GM18508 (cell line): ENCODE measurements around the gene POTEC.
"Not testable (repeated sequence)": the region's sequence is repeated elsewhere in the genome, so short reads cannot be mapped to it uniquely, and the experiment has no call there.

ENCODE experiments used
- ATAC-seq: cut with Tn5 transposase; IDR thresholded peaks from one replicate; pipeline ENCODE4 v1.9.1; 2021; ENCODE audit warnings: moderate number of reproducible peaks; ENCODE audit not compliant: insufficient read depth, unreplicated experiment

POTEC gene

GRCh38 chr18:14543446-14543964 is at the start of gene POTEC:
Gene POTEC, minus strand, starts transcription at chr18:14543600. Its CDS starts 454 bp downstream, at chr18:14543146.
- ATAC-seq, result not testable (repeated sequence)

GRCh38 chr18:14577971-14578370 is 34.6 kb upstream of the POTEC start:
- no peak for ATAC-seq

- ATAC-seq, result not testable (repeated sequence)
Observed at GRCh38 chr18:14559502-14559901, 16.1 kb upstream of the POTEC start.

- not testable (repeated sequence) for ATAC-seq
Observed at GRCh38 chr18:14531659-14532058, 11.7 kb downstream of the POTEC start.

GRCh38 chr18:14510707-14511106 is 32.7 kb downstream of the POTEC start:
- not testable (repeated sequence) for ATAC-seq

- ATAC-seq, result not testable (repeated sequence)
Observed at GRCh38 chr18:14503691-14504090, 39.7 kb downstream of the POTEC start.

GRCh38 chr18:14501894-14502293 is 41.5 kb downstream of the POTEC start:
- not testable (repeated sequence) for ATAC-seq

GRCh38 chr18:14489256-14490014 is 54.0 kb downstream of the POTEC start:
- not testable (repeated sequence) for ATAC-seq

GRCh38 chr18:14488789-14489188 is 54.6 kb downstream of the POTEC start:
- not testable (repeated sequence) for ATAC-seq

GRCh38 chr18:14486926-14487580 is 56.3 kb downstream of the POTEC start:
- ATAC-seq, result not testable (repeated sequence)

- ATAC-seq, result not testable (repeated sequence)
Observed at GRCh38 chr18:14479076-14479475, 64.3 kb downstream of the POTEC start.

- ATAC-seq, result not testable (repeated sequence)
Observed at GRCh38 chr18:14475520-14475919, 67.9 kb downstream of the POTEC start.

GRCh38 chr18:14474752-14475151 is 68.6 kb downstream of the POTEC start:
- ATAC-seq, result not testable (repeated sequence)

GRCh38 chr18:14474007-14474720 is 69.2 kb downstream of the POTEC start:
- ATAC-seq, result not testable (repeated sequence)

GRCh38 chr18:14473250-14474006 is 70.0 kb downstream of the POTEC start:
- ATAC-seq, result not testable (repeated sequence)

- not testable (repeated sequence) for ATAC-seq
Observed at GRCh38 chr18:14471286-14471685, 72.1 kb downstream of the POTEC start.

- not testable (repeated sequence) for ATAC-seq
Observed at GRCh38 chr18:14470446-14470845, 73.0 kb downstream of the POTEC start.

- not testable (repeated sequence) for ATAC-seq
Observed at GRCh38 chr18:14470046-14470445, 73.4 kb downstream of the POTEC start.

GRCh38 chr18:14465989-14466388 is 77.4 kb downstream of the POTEC start:
- ATAC-seq, result not testable (repeated sequence)
